Left lung (tissue), 10 donors: ENCODE data around the gene CTNND2. TPM values are rescaled to one million over a fixed set of nuclear protein-coding genes. Genes with fewer than 3 reads are reported as not detected.

Experiments used
- ATAC-seq: fragments of 200-7000 bp; cut with Tn5 transposase; one replicate; pipeline ENCODE4 v1.9.1; 2020; ENCODE audit warnings: moderate library complexity
- DNase-seq, 4 donors: peaks; one replicate each; pipeline ENCODE4 v3.0.0-alpha.2; 2013 to 2020
- H3K27ac ChIP-seq, 2 donors: fragments of 200-600 bp; sonication (generic) in 1 of 2; one replicate each; pipeline versions ENCODE4 v1.5.0 to v1.8.0; 2020 to 2021
- H3K27me3 ChIP-seq, 2 donors: fragments of 200-600 bp; sonication (generic) in 1 of 2; one replicate each; pipeline versions ENCODE4 v1.5.0 to v1.8.0; 2020 to 2021
- H3K36me3 ChIP-seq, 2 donors: fragments of 200-600 bp; sonication (generic) in 1 of 2; one replicate each; pipeline versions ENCODE4 v1.5.0 to v1.8.0; 2020 to 2021
- H3K4me1 ChIP-seq, 2 donors: fragments of 200-600 bp; one replicate each; pipeline ENCODE4 v1.8.0; 2021
- H3K4me3 ChIP-seq, 2 donors: fragments of 200-600 bp; sonication (generic) in 1 of 2; one replicate each; pipeline versions ENCODE4 v1.5.0 to v1.8.0; 2020 to 2021; ENCODE audit warnings: mild to moderate bottlenecking in 1 of 2
- H3K9me3 ChIP-seq, 2 donors: fragments of 200-600 bp; sonication (generic) in 1 of 2; one replicate each; pipeline versions ENCODE4 v1.5.0 to v1.8.0; 2020 to 2021
- CTCF ChIP-seq, 2 donors: fragments of 200-600 bp; sonication (generic) in 1 of 2; IDR thresholded peaks; one replicate each; pipeline versions ENCODE4 v1.5.0 to v1.8.0; 2021; ENCODE audit warnings: antibody characterized with exemption in 2 of 2
- intact Hi-C, 2 donors: fragments of 100-400 bp; cut with DNase I; formaldehyde crosslinking; loops; one replicate each; pipeline versions ENCODE4 v1.11.2 to v1.14.2; 2022
- polyA plus RNA-seq, 6 donors: library from polyadenylated mRNA; unstranded; fragments of 120-200 nt; gene quantifications; one replicate each; pipeline ENCODE4 v1.2.1, GENCODE V29; 2013; ENCODE audit not compliant: insufficient read length in 6 of 6
- total RNA-seq, 2 donors: library from RNA; stranded (reverse); fragmentation: NEBNext Ultra II Directional; extraction: Animal tissue kit (Norgen Biotek cat#: 25700); gene quantifications; one replicate each; pipeline ENCODE4 v1.2.1, GENCODE V29; 2021
- donor health status: DM: no; HTN: yes; CAD: no.
- donor health status: DM: no; HTN: no; CAD: no.

CTNND2 gene
- total and polyA plus RNA-seq, 8 donors: 1.2 to 4.2 (median 2.2) TPM; not detected in 1

GRCh38 chr5:11496137-11496719 lies 408.0 kb downstream of the CTNND2 start:
- no peak overlapping the region for H3K27ac ChIP-seq
- DNase-seq (peak in 1 of 4 donors; percentile 10), ATAC-seq (peak; percentile 87)
- TF ChIP-seq CTCF (IDR thresholded peaks at IDR 0.05): no peak
- H3K9me3 ChIP-seq: no peaks in the 10 kb centered on the region
- H3K4me1 ChIP-seq: no peaks in the 10 kb centered on the region
- intact Hi-C loops: loop anchor here in 1 of 2 donors (10.0 kb wide), 1 partner anchor 231 kb away; no protein-coding TSS in a partner anchor
- no peak overlapping the region for H3K4me3 ChIP-seq
- no peaks in the 10 kb centered on the region for H3K36me3 ChIP-seq
- H3K27me3 ChIP-seq: no peaks in the 10 kb centered on the region

GRCh38 chr5:11494340-11494739 lies 409.9 kb downstream of the CTNND2 start:
- ATAC-seq (no peak), DNase-seq (no peak)
- Histone ChIP-seq H3K4me3 (no peak overlapping the region), H3K36me3 (no peaks in the 10 kb centered on the region), H3K4me1 (no peaks in the 10 kb centered on the region), H3K27me3 (no peaks in the 10 kb centered on the region), H3K27ac (no peak overlapping the region), H3K9me3 (no peaks in the 10 kb centered on the region)
- intact Hi-C loops: loop anchor here in 1 of 2 donors (10.0 kb wide), 1 partner anchor 230 kb away; no protein-coding TSS in a partner anchor
- peak in 1 of 2 donors; percentile 18 for TF ChIP-seq CTCF (IDR thresholded peaks at IDR 0.05)

- Histone ChIP-seq H3K9me3 (no peaks in the 10 kb centered on the region), H3K36me3 (no peaks in the 10 kb centered on the region), H3K4me1 (no peaks in the 10 kb centered on the region), H3K4me3 (no peak overlapping the region), H3K27me3 (no peaks in the 10 kb centered on the region), H3K27ac (no peak overlapping the region)
- TF ChIP-seq CTCF (IDR thresholded peaks at IDR 0.05): no peak
- no peak for DNase-seq
- intact Hi-C loops: loop anchor here in 1 of 2 donors (10.0 kb wide), 1 partner anchor 227 kb away; no protein-coding TSS in a partner anchor
- no peak for ATAC-seq
Observed at GRCh38 chr5:11491404-11492075, 412.7 kb downstream of the CTNND2 start.

- no peak for ATAC-seq
- no peak for DNase-seq
- TF ChIP-seq CTCF (IDR thresholded peaks at IDR 0.05): no peak
- Histone ChIP-seq H3K9me3 (no peaks in the 10 kb centered on the region), H3K27me3 (no peaks in the 10 kb centered on the region), H3K4me1 (no peaks in the 10 kb centered on the region), H3K36me3 (no peaks in the 10 kb centered on the region), H3K27ac (no peak overlapping the region), H3K4me3 (no peak overlapping the region)
- intact Hi-C loops: no loop called here
Observed at GRCh38 chr5:11483630-11484029, 420.6 kb downstream of the CTNND2 start.

- DNase-seq: no peak
- Histone ChIP-seq H3K36me3 (no peaks in the 10 kb centered on the region), H3K27me3 (no peaks in the 10 kb centered on the region), H3K9me3 (no peaks in the 10 kb centered on the region), H3K27ac (no peak overlapping the region), H3K4me3 (no peak overlapping the region), H3K4me1 (no peaks in the 10 kb centered on the region)
- ATAC-seq: no peak
- intact Hi-C loops: no loop called here
- no peak for TF ChIP-seq CTCF (IDR thresholded peaks at IDR 0.05)
Observed at GRCh38 chr5:11482011-11482410, 422.2 kb downstream of the CTNND2 start.
